K562 (cell line): ENCODE measurements around the gene PLXNA2. TPM values are rescaled to one million over a fixed set of nuclear protein-coding genes. Genes with fewer than 3 reads are reported as not detected.
A peak's percentile ranks its signal among the peaks of the same experiment; 100 is the strongest.

Source experiments
- ATAC-seq: fragments of 200-7000 bp; cut with Tn5 transposase; 3 replicates; pipeline ENCODE4 v1.9.1; 2020; ENCODE audit warnings: moderate library complexity
- BruUV-seq: library from RNA; stranded (reverse); fragments of 400-500 nt; replicated peaks from 2 replicates; lab custom pipeline; 2021; lab: Mats Ljungman, UMichigan
- CTCF ChIA-PET: fragments of 300-600 bp; formaldehyde crosslinking; extraction: SDS; loops from one replicate; lab custom pipeline; 2021; ENCODE audit warnings: low intra/inter-chr PET ratio; lab: Yijun Ruan, JAX
- POLR2A ChIA-PET: fragments of 300-600, 350-650 bp; sonication (Branson Sonifier 250); formaldehyde crosslinking; extraction: SDS; loops from one replicate; lab custom pipeline; 2021; ENCODE audit warnings: antibody characterized with exemption, inconsistent platforms; lab: Yijun Ruan, JAX
- DNase-seq, 4 experiments: peaks; one replicate each; pipeline versions ENCODE4 v3.0.0 to v3.0.0-alpha.2; 2011 to 2018; ENCODE audit warnings: low spot score in 3 of 4, mixed read lengths in 3 of 4; ENCODE audit errors: extremely low read depth in 1 of 4
- FAIRE-seq: peaks from 2 replicates; lab custom pipeline; 2011; peaks lifted over from hg19 to GRCh38; lab: Jason Lieb, UNC
- H2AFZ ChIP-seq: 2 replicates; pipeline ENCODE4 v1.6.0; 2011; ENCODE audit warnings: low read depth, low read length, control low read depth, inconsistent platforms
- H3K27ac ChIP-seq: fragments of 200-600 bp; 3 replicates; pipeline ENCODE4 v1.8.0; 2011; ENCODE audit warnings: low read depth, mild to moderate bottlenecking, control low read depth, inconsistent platforms, low read length, moderate library complexity, mixed read lengths; ENCODE audit errors: extremely low read depth
- H3K27me3 ChIP-seq, 2 experiments: fragments of 300-600 bp in 1 of 2; 2 replicates in 1 of 2; 3 replicates in 1 of 2; pipeline versions ENCODE4 v1.6.0 to v1.8.0; 2011; ENCODE audit warnings: inconsistent platforms in 2 of 2, low read length in 2 of 2, mild to moderate bottlenecking in 1 of 2, mixed read lengths in 1 of 2, moderate library complexity in 1 of 2; ENCODE audit not compliant: control insufficient read depth in 2 of 2, insufficient read depth in 2 of 2
- H3K36me3 ChIP-seq: fragments of 300-600 bp; 3 replicates; pipeline ENCODE4 v1.8.0; 2011; ENCODE audit warnings: mild to moderate bottlenecking, low read length, inconsistent platforms; ENCODE audit not compliant: control insufficient read depth, insufficient read depth
- H3K4me1 ChIP-seq, 2 experiments: fragments of 200-600 bp in 1 of 2; replicated peaks in 1 of 2; 2 replicates in 1 of 2; 3 replicates in 1 of 2; pipeline versions ENCODE4 v1.5.1 to v1.8.0; 2011; ENCODE audit warnings: inconsistent platforms in 2 of 2, low read length in 2 of 2, mild to moderate bottlenecking in 1 of 2, mixed read lengths in 1 of 2, moderate library complexity in 1 of 2; ENCODE audit not compliant: control insufficient read depth in 2 of 2, insufficient read depth in 2 of 2
- H3K4me2 ChIP-seq: 2 replicates; pipeline ENCODE4 v1.6.1; 2011; ENCODE audit warnings: low read length, control low read depth, inconsistent platforms, mixed read lengths; ENCODE audit not compliant: insufficient read depth
- H3K4me3 ChIP-seq: fragments of 200-600 bp; sonication (generic), shearing (Covaris generic); 2 replicates; pipeline ENCODE4 v1.5.1; 2016; ENCODE audit warnings: control low read depth, inconsistent platforms
- H3K79me2 ChIP-seq: fragments of 200-600 bp; 3 replicates; pipeline ENCODE4 v1.8.0; 2011; ENCODE audit warnings: low read length, inconsistent platforms; ENCODE audit not compliant: control insufficient read depth, insufficient read depth
- H3K9ac ChIP-seq, 2 experiments: 2 replicates each; pipeline versions ENCODE4 v1.6.0 to v1.6.1; 2011; ENCODE audit warnings: low read depth in 2 of 2, low read length in 2 of 2, control low read depth in 1 of 2, inconsistent platforms in 1 of 2, mild to moderate bottlenecking in 1 of 2, mixed read lengths in 1 of 2; ENCODE audit not compliant: insufficient read depth in 1 of 2
- H3K9me1 ChIP-seq: one replicate; pipeline ENCODE4 v1.6.0; 2011; ENCODE audit warnings: inconsistent platforms, mild to moderate bottlenecking, low read length, moderate library complexity; ENCODE audit not compliant: control insufficient read depth, insufficient read depth
- H3K9me3 ChIP-seq: replicated peaks from 2 replicates; pipeline ENCODE4 v1.5.1; 2011; ENCODE audit warnings: low read depth, low read length, inconsistent platforms; ENCODE audit not compliant: control insufficient read depth, insufficient read depth
- H4K20me1 ChIP-seq: replicated peaks from 2 replicates; pipeline ENCODE4 v1.6.1; 2011; ENCODE audit warnings: low read length, inconsistent platforms, mixed read lengths; ENCODE audit not compliant: control insufficient read depth, insufficient read depth
- ARID3A ChIP-seq: IDR thresholded peaks from 2 replicates; pipeline ENCODE4 v1.6.1; 2012; ENCODE audit warnings: low read depth, low read length, improper control_type of control experiment, borderline replicate concordance
- BCOR ChIP-seq: fragments of 450-650 bp; IDR thresholded peaks from 2 replicates; pipeline ENCODE4 v1.6.1; 2016
- BRD9 ChIP-seq: fragments of 450-650 bp; IDR thresholded peaks from 2 replicates; pipeline ENCODE4 v1.6.1; 2018; ENCODE audit warnings: low read depth; ENCODE audit not compliant: partially characterized antibody
- CBFA2T2 ChIP-seq: fragments of 450-650 bp; conservative IDR thresholded peaks from 2 replicates; pipeline ENCODE4 v1.6.1; 2017; ENCODE audit warnings: mild to moderate bottlenecking
- CCAR2 ChIP-seq: fragments of 200-400 bp; formaldehyde crosslinking; IDR thresholded peaks from 2 replicates; pipeline ENCODE4 v1.6.1; 2017; ENCODE audit warnings: mild to moderate bottlenecking, low read depth, low read length
- HNRNPH1 ChIP-seq: fragments of 200-400 bp; formaldehyde crosslinking; optimal IDR thresholded peaks from 2 replicates; pipeline ENCODE3; 2017; ENCODE audit warnings: low read depth, mild to moderate bottlenecking, low read length, moderate library complexity
- HNRNPLL ChIP-seq: fragments of 200-400 bp; formaldehyde crosslinking; IDR thresholded peaks from 2 replicates; pipeline ENCODE4 v1.6.1; 2017; ENCODE audit warnings: low read length, low read depth, mild to moderate bottlenecking; ENCODE audit not compliant: poor library complexity, severe bottlenecking
- NKRF ChIP-seq: fragments of 450-650 bp; IDR thresholded peaks from 2 replicates; pipeline ENCODE4 v1.6.1; 2016; ENCODE audit warnings: borderline replicate concordance
- PATZ1 ChIP-seq: fragments of 250-450 bp; sonication (Bioruptor Pico); IDR thresholded peaks from 2 replicates; pipeline ENCODE4 v1.5.0; 2020; ENCODE audit warnings: mild to moderate bottlenecking, borderline replicate concordance
- PML ChIP-seq: IDR thresholded peaks from 2 replicates; pipeline ENCODE4 v1.6.1; 2012; ENCODE audit warnings: low read length, inconsistent platforms
- SMARCC2 ChIP-seq: fragments of 450-650 bp; IDR thresholded peaks from 2 replicates; pipeline ENCODE4 v1.6.1; 2017; ENCODE audit warnings: antibody characterized with exemption, moderate library complexity, mild to moderate bottlenecking, low read depth
- TSC22D4 ChIP-seq: fragments of 450-650 bp; IDR thresholded peaks from 2 replicates; pipeline ENCODE4 v1.6.1; 2016; ENCODE audit warnings: missing genetic modification characterization, missing biosample characterization, control low read depth
- U2AF1 ChIP-seq: fragments of 200-400 bp; formaldehyde crosslinking; optimal IDR thresholded peaks from 2 replicates; pipeline ENCODE3; 2017; ENCODE audit warnings: mild to moderate bottlenecking, low read depth, low read length, moderate library complexity
- ZC3H11A ChIP-seq: IDR thresholded peaks from 2 replicates; pipeline ENCODE4 v1.6.1; 2012; ENCODE audit warnings: low read depth, low read length, improper control_type of control experiment
- ZKSCAN1 ChIP-seq: fragments of 150-350 bp; IDR thresholded peaks from 2 replicates; pipeline ENCODE4 v1.6.1; 2016; ENCODE audit warnings: low read depth, low read length
- WGBS: fragments of 100-300 bp; shearing (Covaris generic); methylation state at CpG from one replicate; pipeline ENCODE4 v1.1.6; 2016; ENCODE audit warnings: low coverage, mixed read lengths; ENCODE audit not compliant: insufficient coverage; ENCODE audit errors: missing lambda C conversion rate; 5-methylcytosine and 5-hydroxymethylcytosine counted together
- in situ Hi-C: fragments of 300-500 bp; cut with MboI; formaldehyde crosslinking; loops from 4 replicates; pipeline ENCODE4 v1.15.0; 2018; ENCODE audit warnings: inconsistent platforms, mixed read lengths
- intact Hi-C: fragments of 100-400 bp; cut with micrococcal nuclease; formaldehyde crosslinking; loops from 2 replicates; pipeline ENCODE4 v1.14.2; 2022
- polyA plus RNA-seq, 8 experiments: library from polyadenylated mRNA; depleted of rRNA in 4 of 8; stranded (reverse) in 5 of 8; unstranded in 3 of 8; fragments of >200 nt; fragmentation: Nextera tagmentation in 2 of 8; fragmentation: Illumina TruSeq in 1 of 8; extraction: Ambion mirVana in 2 of 8; extraction: Trizol in 1 of 8; gene quantifications; 2 replicates each; pipeline versions ENCODE4 v1.2.1 to v1.2.3, GENCODE V29; 2011 to 2014; ENCODE audit warnings: inconsistent platforms in 1 of 8, missing spikeins in 1 of 8
- total RNA-seq, 7 experiments: library from RNA; depleted of rRNA in 6 of 7; stranded (reverse); fragments of >200 nt in 6 of 7; fragmentation: Illumina TruSeq in 2 of 7; extraction: Trizol in 2 of 7; gene quantifications; 2 replicates each; pipeline versions ENCODE4 v1.2.1 to v1.2.3, GENCODE V29; 2011 to 2021; ENCODE audit warnings: low replicate concordance in 1 of 7

Gene PLXNA2
- total and polyA plus RNA-seq, 9 of the 15 experiments (the other 6 are each of a cell fraction or from before 2014, with no cell fraction given) = 0.01 to 1.3 (median 0.32) TPM

GRCh38 chr1:208221291-208221622 lies 22.9 kb downstream of the PLXNA2 start (continued):
- TF ChIP-seq HNRNPLL (no peak), CBFA2T2 (peak; percentile 36)

- 3% methylated on average over 15 of the region's 15 CpGs for WGBS
- no peaks in the 10 kb centered on the region for H3K9me3 ChIP-seq
- ATAC-seq (peak; percentile 87), FAIRE-seq (peak; percentile 99), DNase-seq (peak; percentile 91 to 96 (median 95))
- H3K4me3 ChIP-seq = peak overlapping the region; percentile 8; the same call in 1 of the 2 replicates
- no TSS peak for BruUV-seq
- peaks cover 51 to 63% of the 10 kb centered on the region in 2 experiments for H3K4me1 ChIP-seq
- H3K36me3 ChIP-seq = no peaks in the 10 kb centered on the region
- peak overlapping the region; percentile 58 to 81 for H3K9ac ChIP-seq
- H3K27ac ChIP-seq = peak overlapping the region; percentile 88
- H4K20me1 ChIP-seq = no peaks in the 10 kb centered on the region
- in situ Hi-C loops (no loop called here), intact Hi-C loops (no loop called here)
- peak overlapping the region; percentile 92 for H2AFZ ChIP-seq
- no peaks in the 10 kb centered on the region for H3K9me1 ChIP-seq
- ChIA-PET CTCF (no interaction called here), POLR2A (interaction anchor here (0.7 to 2.6 kb wide), 8 partner anchors 8 to 70 kb away, joined by 3 to 13 read pairs (median 4); no protein-coding TSS in a partner anchor)
- H3K4me2 ChIP-seq = peak overlapping the region; percentile 67
- no peaks in the 10 kb centered on the region for H3K79me2 ChIP-seq
- H3K27me3 ChIP-seq = no peaks in the 10 kb centered on the region; a peak in 1 of 5 replicates
- TF ChIP-seq PATZ1 (CRISPR knock-in tag) (no peak), HNRNPH1 (no peak), CCAR2 (no peak), TSC22D4 (no peak), ZKSCAN1 (peak; percentile 74; the same call in 1 of the 2 replicates), BCOR (0 out of 2 replicates have a peak, but pooled peaks have one; percentile 24), ZC3H11A (no peak), SMARCC2 (peak; percentile 88), BRD9 (peak; percentile 64), ARID3A (no peak), PML (peak; percentile 65), NKRF (no peak), U2AF1 (no peak)
Observed at GRCh38 chr1:208219659-208220282, 24.4 kb downstream of the PLXNA2 start.
